ENCODE data around the gene DYNLT4. TPM values are rescaled to one million over a fixed set of nuclear protein-coding genes. Genes with fewer than 3 reads are reported as not detected.

DYNLT4 gene
- total and polyA plus RNA-seq, 2 of the 13 experiments (the other 11 are each of a cell fraction or from before 2014, with no cell fraction given) = 0.77 TPM; not detected in 1

DNA sequence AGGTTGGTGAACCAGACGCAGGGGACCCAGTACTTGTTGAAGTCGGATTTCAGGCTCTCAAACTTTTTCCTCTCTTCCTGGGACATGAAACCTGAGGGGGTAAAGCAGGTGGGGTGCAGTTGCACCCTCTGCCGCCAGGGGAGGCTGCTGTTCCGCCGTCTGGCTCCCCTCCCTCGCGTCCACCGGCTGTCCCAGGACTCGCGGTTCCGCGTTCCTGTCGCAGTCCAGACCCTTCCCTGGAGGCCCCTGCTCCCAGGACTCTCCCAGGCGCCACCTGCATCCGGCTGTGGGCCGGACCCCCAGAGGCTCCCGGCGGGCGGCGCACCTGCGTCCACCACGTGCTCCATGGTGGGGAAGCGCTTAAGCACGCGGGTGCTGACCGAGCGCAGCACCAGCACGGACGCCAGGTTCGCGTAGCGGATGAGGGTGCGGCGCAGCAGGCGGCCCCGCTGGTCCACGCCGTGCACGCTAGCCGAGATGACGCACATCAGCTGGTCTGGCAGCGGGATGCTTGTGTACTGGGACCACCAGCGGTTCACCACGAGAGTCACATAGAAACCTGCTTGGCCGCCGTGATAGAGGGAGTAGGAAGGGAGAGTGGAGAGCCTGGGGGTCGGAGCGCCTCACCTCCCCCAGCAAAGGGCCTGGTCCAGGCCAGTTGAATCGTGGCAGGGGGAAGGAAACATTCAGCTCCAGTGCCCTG, 20.9 kb downstream of the DYNLT4 start (continued):
- TF ChIP-seq, protein P1, sequence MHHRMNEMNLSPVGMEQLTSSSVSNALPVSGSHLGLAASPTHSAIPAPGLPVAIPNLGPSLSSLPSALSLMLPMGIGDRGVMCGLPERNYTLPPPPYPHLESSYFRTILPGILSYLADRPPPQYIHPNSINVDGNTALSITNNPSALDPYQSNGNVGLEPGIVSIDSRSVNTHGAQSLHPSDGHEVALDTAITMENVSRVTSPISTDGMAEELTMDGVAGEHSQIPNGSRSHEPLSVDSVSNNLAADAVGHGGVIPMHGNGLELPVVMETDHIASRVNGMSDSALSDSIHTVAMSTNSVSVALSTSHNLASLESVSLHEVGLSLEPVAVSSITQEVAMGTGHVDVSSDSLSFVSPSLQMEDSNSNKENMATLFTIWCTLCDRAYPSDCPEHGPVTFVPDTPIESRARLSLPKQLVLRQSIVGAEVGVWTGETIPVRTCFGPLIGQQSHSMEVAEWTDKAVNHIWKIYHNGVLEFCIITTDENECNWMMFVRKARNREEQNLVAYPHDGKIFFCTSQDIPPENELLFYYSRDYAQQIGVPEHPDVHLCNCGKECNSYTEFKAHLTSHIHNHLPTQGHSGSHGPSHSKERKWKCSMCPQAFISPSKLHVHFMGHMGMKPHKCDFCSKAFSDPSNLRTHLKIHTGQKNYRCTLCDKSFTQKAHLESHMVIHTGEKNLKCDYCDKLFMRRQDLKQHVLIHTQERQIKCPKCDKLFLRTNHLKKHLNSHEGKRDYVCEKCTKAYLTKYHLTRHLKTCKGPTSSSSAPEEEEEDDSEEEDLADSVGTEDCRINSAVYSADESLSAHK (CRISPR knock-in tag; IDR thresholded peaks at IDR 0.05; ENCODE audit: borderline replicate concordance) = no peak
- TF ChIP-seq, protein P2, sequence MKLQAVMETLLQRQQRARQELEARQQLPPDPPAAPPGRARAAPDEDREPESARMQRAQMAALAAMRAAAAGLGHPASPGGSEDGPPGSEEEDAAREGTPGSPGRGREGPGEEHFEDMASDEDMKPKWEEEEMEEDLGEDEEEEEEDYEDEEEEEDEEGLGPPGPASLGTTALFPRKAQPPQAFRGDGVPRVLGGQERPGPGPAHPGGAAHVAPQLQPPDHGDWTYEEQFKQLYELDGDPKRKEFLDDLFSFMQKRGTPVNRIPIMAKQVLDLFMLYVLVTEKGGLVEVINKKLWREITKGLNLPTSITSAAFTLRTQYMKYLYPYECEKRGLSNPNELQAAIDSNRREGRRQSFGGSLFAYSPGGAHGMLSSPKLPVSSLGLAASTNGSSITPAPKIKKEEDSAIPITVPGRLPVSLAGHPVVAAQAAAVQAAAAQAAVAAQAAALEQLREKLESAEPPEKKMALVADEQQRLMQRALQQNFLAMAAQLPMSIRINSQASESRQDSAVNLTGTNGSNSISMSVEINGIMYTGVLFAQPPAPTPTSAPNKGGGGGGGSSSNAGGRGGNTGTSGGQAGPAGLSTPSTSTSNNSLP (IDR thresholded peaks at IDR 0.05; ENCODE audit: low read depth, low read length) = no peak
- TF ChIP-seq NKX3-1 (CRISPR knock-in tag; IDR thresholded peaks at IDR 0.05) (no peak), MIXL1 (CRISPR knock-in tag; IDR thresholded peaks at IDR 0.05) (no peak), ZNF101 (CRISPR knock-in tag; IDR thresholded peaks at IDR 0.05; ENCODE audit: borderline replicate concordance, low read depth) (no peak), AKAP8 (CRISPR knock-in tag; IDR thresholded peaks at IDR 0.05) (peak; percentile 61), MTF2 (CRISPR knock-in tag; IDR thresholded peaks at IDR 0.05; ENCODE audit: borderline replicate concordance) (peak; percentile 56; the same call in 1 of the 2 replicates), HNRNPL (IDR thresholded peaks at IDR 0.05; ENCODE audit: low read depth, low read length) (no peak), SAP130 (CRISPR knock-in tag; IDR thresholded peaks at IDR 0.05; ENCODE audit: low read depth) (peak; percentile 70; the same call in 1 of the 2 replicates), SIN3B (IDR thresholded peaks at IDR 0.05; ENCODE audit: low read length) (no peak), ZNF713 (CRISPR knock-in tag; IDR thresholded peaks at IDR 0.05) (0 out of 2 replicates have a peak, but pooled peaks have one; percentile 54), ZNF792 (CRISPR knock-in tag; IDR thresholded peaks at IDR 0.05) (0 out of 2 replicates have a peak, but pooled peaks have one; percentile 24), HIVEP1 (CRISPR knock-in tag; IDR thresholded peaks at IDR 0.05) (peak; percentile 73), SP4 (CRISPR knock-in tag; IDR thresholded peaks at IDR 0.05) (peak; percentile 40; the same call in 1 of the 2 replicates), ZNF383 (CRISPR knock-in tag; IDR thresholded peaks at IDR 0.05; ENCODE audit: borderline replicate concordance) (no peak), KDM5A (IDR thresholded peaks at IDR 0.05; ENCODE audit: borderline replicate concordance, low read length) (no peak)
- TF ChIP-seq, protein P3, sequence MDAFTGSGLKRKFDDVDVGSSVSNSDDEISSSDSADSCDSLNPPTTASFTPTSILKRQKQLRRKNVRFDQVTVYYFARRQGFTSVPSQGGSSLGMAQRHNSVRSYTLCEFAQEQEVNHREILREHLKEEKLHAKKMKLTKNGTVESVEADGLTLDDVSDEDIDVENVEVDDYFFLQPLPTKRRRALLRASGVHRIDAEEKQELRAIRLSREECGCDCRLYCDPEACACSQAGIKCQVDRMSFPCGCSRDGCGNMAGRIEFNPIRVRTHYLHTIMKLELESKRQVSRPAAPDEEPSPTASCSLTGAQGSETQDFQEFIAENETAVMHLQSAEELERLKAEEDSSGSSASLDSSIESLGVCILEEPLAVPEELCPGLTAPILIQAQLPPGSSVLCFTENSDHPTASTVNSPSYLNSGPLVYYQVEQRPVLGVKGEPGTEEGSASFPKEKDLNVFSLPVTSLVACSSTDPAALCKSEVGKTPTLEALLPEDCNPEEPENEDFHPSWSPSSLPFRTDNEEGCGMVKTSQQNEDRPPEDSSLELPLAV (CRISPR knock-in tag; conservative IDR thresholded peaks at IDR 0.05; ENCODE audit: low read depth) = no peak
